Measurements from ENCODE around the gene UTY. TPM values are rescaled to one million over a fixed set of nuclear protein-coding genes. Genes with fewer than 3 reads are reported as not detected.

The UTY gene
- total RNA-seq, 1 experiment from 2014 or later = not detected

- no peaks in the 10 kb centered on the region for H3K23me2 ChIP-seq (ENCODE audit: insufficient read length, low read depth, low read length, poor library complexity, severe bottlenecking)
- no peaks in the 10 kb centered on the region for H3K4me1 Mint-ChIP-seq
- no peaks in the 10 kb centered on the region for H3K9me3 Mint-ChIP-seq
- H2AFZ ChIP-seq (ENCODE audit: low read length) = no peak overlapping the region
- no peak overlapping the region for H3K56ac ChIP-seq (ENCODE audit: insufficient read length, low read depth, low read length)
- no peak overlapping the region for H2BK120ac ChIP-seq (ENCODE audit: low read depth, low read length, poor library complexity, severe bottlenecking)
- H4K91ac ChIP-seq (ENCODE audit: insufficient read length, low read depth, low read length) = no peak overlapping the region
- DNase-seq = no peak
- no peak overlapping the region for H3T11ph ChIP-seq (ENCODE audit: low read length)
- WGBS (ENCODE audit: extremely low coverage, insufficient read length, low lambda C conversion rate) = no CpG with 5 or more reads among the region's 7 CpGs
- no peak overlapping the region for H3K4me3 Mint-ChIP-seq
- no peak overlapping the region for H2AK5ac ChIP-seq (ENCODE audit: insufficient read length, low read length)
- H2BK5ac ChIP-seq (ENCODE audit: insufficient read length, low read length) = no peak overlapping the region
- H3K23ac ChIP-seq (ENCODE audit: insufficient read length, low read depth, low read length) = no peak overlapping the region
- H3K4me2 ChIP-seq (ENCODE audit: insufficient read depth, insufficient read length, low read length) = no peak overlapping the region
- H2BK20ac ChIP-seq (ENCODE audit: low read depth, low read length, poor library complexity, severe bottlenecking) = no peak overlapping the region
- no peaks in the 10 kb centered on the region for H3K36me3 Mint-ChIP-seq (ENCODE audit: insufficient read depth in 1 of 3, low read depth in 3 of 3)
- H3K14ac ChIP-seq (ENCODE audit: insufficient read depth, low read length) = no peak overlapping the region
- no peak for TF ChIP-seq CTCF (conservative IDR thresholded peaks at IDR 0.05)
- no peaks in the 10 kb centered on the region for H3K4me1 ChIP-seq (ENCODE audit: insufficient read depth, low read length)
- H2BK15ac ChIP-seq (ENCODE audit: low read depth, low read length) = no peak overlapping the region
- H3K4ac ChIP-seq (ENCODE audit: low read depth, low read length) = no peak overlapping the region
- H4K5ac ChIP-seq (ENCODE audit: insufficient read length, low read depth, low read length) = no peak overlapping the region
- H3K79me1 ChIP-seq (ENCODE audit: insufficient read depth, low read depth, low read length, poor library complexity, severe bottlenecking) = no peaks in the 10 kb centered on the region
- no peak overlapping the region for H3K9ac ChIP-seq (ENCODE audit: extremely low read depth, insufficient read length, low read length)
- H3K27ac ChIP-seq (ENCODE audit: insufficient read length, low read depth, low read length) = no peak overlapping the region
- H2BK12ac ChIP-seq (ENCODE audit: insufficient read length, low read depth, low read length) = no peak overlapping the region
- H3K79me2 ChIP-seq (ENCODE audit: insufficient read depth, low read length) = no peaks in the 10 kb centered on the region
- H3K9me3 ChIP-seq (ENCODE audit: control insufficient read depth, low read depth, low read length) = no peaks in the 10 kb centered on the region
- no peak overlapping the region for H3K18ac ChIP-seq (ENCODE audit: insufficient read length, low read depth, low read length)
- no peak overlapping the region for H4K8ac ChIP-seq (replicated peaks; ENCODE audit: insufficient read length, low read depth, low read length)
- no peaks in the 10 kb centered on the region for H3K27me3 Mint-ChIP-seq (ENCODE audit: low read depth)
- H4K20me1 ChIP-seq (ENCODE audit: control insufficient read depth, insufficient read depth, insufficient read length) = no peaks in the 10 kb centered on the region
- H3K27ac Mint-ChIP-seq = no peak overlapping the region
- no peaks in the 10 kb centered on the region for H3K27me3 ChIP-seq (ENCODE audit: insufficient read depth, low read length)
Measured at GRCh38 chrY:13443146-13443545, 36.7 kb downstream of the UTY start.
